Activated CD8-positive, alpha-beta memory T cell treated with anti-CD3 and anti-CD28 coated beads for 36 hours (primary cell): Measurements from ENCODE around the gene RCAN1. TPM values are rescaled to one million over a fixed set of nuclear protein-coding genes. Genes with fewer than 3 reads are reported as not detected.
"Not testable (repeated sequence)": the region's sequence is repeated elsewhere in the genome, so short reads cannot be mapped to it uniquely, and the experiment has no call there.

ENCODE experiments used
- CTCF ChIA-PET: fragments of 350-600 bp; sonication (Branson Sonifier 250); formaldehyde crosslinking; loops from one replicate; lab custom pipeline; 2021; ENCODE audit warnings: antibody characterized with exemption; lab: Charles Lee
- POLR2A ChIA-PET: fragments of 350-600 bp; sonication (Branson Sonifier 250); formaldehyde crosslinking; loops from one replicate; lab custom pipeline; 2021; ENCODE audit warnings: antibody characterized with exemption; lab: Charles Lee
- total RNA-seq, 2 experiments: library from RNA; stranded (reverse); gene quantifications; one replicate each; pipeline ENCODE4 v1.2.3, GENCODE V29; 2021

Gene RCAN1
- total RNA-seq, 2 experiments from 2014 or later, result 23.2 to 30.0 TPM

GRCh38 chr21:34511181-34511580 lies 103.7 kb downstream of the RCAN1 start:
- ChIA-PET POLR2A (interaction anchor here (1.0 kb wide), 1 partner anchor 91 kb away, joined by 3 read pairs; no protein-coding TSS in a partner anchor), CTCF (interaction anchor here (1.1 to 1.5 kb wide), 5 partner anchors 14 to 149 kb away, joined by 3 to 5 read pairs (median 4); no protein-coding TSS in a partner anchor)

GRCh38 chr21:34510148-34511142 lies 104.5 kb downstream of the RCAN1 start:
- ChIA-PET POLR2A (interaction anchor here (1.0 kb wide), 1 partner anchor 92 kb away, joined by 3 read pairs; no protein-coding TSS in a partner anchor), CTCF (interaction anchor here (0.8 to 1.5 kb wide), 7 partner anchors 10 to 148 kb away, joined by 3 to 9 read pairs (median 4); no protein-coding TSS in a partner anchor)

- ChIA-PET CTCF (interaction anchor here (0.9 kb wide), 1 partner anchor 122 kb away, joined by 3 read pairs; no protein-coding TSS in a partner anchor), POLR2A (no interaction called here)
These were observed 105.8 kb downstream of the RCAN1 start for GRCh38 chr21:34509151-34509550.

GRCh38 chr21:34504595-34504994 lies 110.3 kb downstream of the RCAN1 start:
- CTCF ChIA-PET, result no interaction called here
- POLR2A ChIA-PET, result no interaction called here

GRCh38 chr21:34502480-34503106 lies 112.3 kb downstream of the RCAN1 start:
- CTCF ChIA-PET, result no interaction called here
- POLR2A ChIA-PET, result no interaction called here

GRCh38 chr21:34501716-34502115 lies 113.2 kb downstream of the RCAN1 start:
- ChIA-PET CTCF (no interaction called here), POLR2A (no interaction called here)

- ChIA-PET CTCF (no interaction called here), POLR2A (no interaction called here)
These were observed 114.7 kb downstream of the RCAN1 start for GRCh38 chr21:34500191-34500590.

- ChIA-PET CTCF (no interaction called here), POLR2A (no interaction called here)
These were observed 115.8 kb downstream of the RCAN1 start for GRCh38 chr21:34499116-34499515.

- POLR2A ChIA-PET, result no interaction called here
These were observed 116.3 kb downstream of the RCAN1 start for GRCh38 chr21:34498623-34499022.

GRCh38 chr21:34483854-34484253 lies 131.1 kb downstream of the RCAN1 start:
- POLR2A ChIA-PET, CTCF ChIA-PET: not testable (repeated sequence)

More at GRCh38 chr21:34498623-34499022, 116.3 kb downstream of the RCAN1 start:
- CTCF ChIA-PET, result no interaction called here

GRCh38 chr21:34483435-34483834 lies 131.5 kb downstream of the RCAN1 start:
- POLR2A ChIA-PET, CTCF ChIA-PET: not testable (repeated sequence)

GRCh38 chr21:34467333-34467732 lies 147.6 kb downstream of the RCAN1 start:
- POLR2A ChIA-PET, CTCF ChIA-PET: not testable (repeated sequence)

Other genes with a start within 250 kb of the RCAN1 start
- gene SMIM11, start 239.6 kb downstream of the RCAN1 start, total RNA-seq, result 10 to 100 TPM in 1 of 2 experiments, 1 to 10 TPM in 1; 2.4 to 15.1 TPM
- gene SMIM34, start 191.2 kb downstream of the RCAN1 start, total RNA-seq, result not detected
- under 1 TPM; 0.13 to 0.15 TPM for gene KCNE1, start 102.9 kb downstream of the RCAN1 start, total RNA-seq
- under 1 TPM; 0.52 to 0.59 TPM for gene CLIC6, start 53.9 kb upstream of the RCAN1 start, total RNA-seq